ENCODE results near the gene FOXA1. TPM values are rescaled to one million over a fixed set of nuclear protein-coding genes. Genes with fewer than 3 reads are reported as not detected.

FOXA1 gene
- total RNA-seq, 4 donors from 2014 or later: 0.09 to 0.44 TPM; not detected in 2

- no peak for TF ChIP-seq CTCF (IDR thresholded peaks at IDR 0.05 in 4 of 5, conservative IDR thresholded peaks at IDR 0.05 in 1 of 5)
- no peak for TF ChIP-seq POLR2A (IDR thresholded peaks at IDR 0.05)
- Histone ChIP-seq H3K27ac (no peak overlapping the region), H3K4me1 (peaks cover 5 to 16% of the 10 kb centered on the region in 2 donors), H3K27me3 (peaks cover 92 to 98% (median 94%) of the 10 kb centered on the region in 3 donors), H3K9me3 (no peaks in the 10 kb centered on the region), H3K4me3 (no peak overlapping the region), H3K36me3 (no peaks in the 10 kb centered on the region)
- ATAC-seq (no peak), DNase-seq (no peak)
- in situ Hi-C loops (cut with MboI; ENCODE audit: low sequenced_read_pairs in 4 of 4) (loop anchor here in 2 of 4 donors (25.0 kb wide), 2 partner anchors 924 to 1074 kb away; partner anchors contain the start of genes NKX2-1 (in 1 of the 2) and PAX9 (in 1 of the 2)), intact Hi-C loops (cut with DNase I; ENCODE audit: low total_unique reads) (no loop called here)
Observed at GRCh38 chr14:37586797-37587130, 8.3 kb downstream of the FOXA1 start.

DNA sequence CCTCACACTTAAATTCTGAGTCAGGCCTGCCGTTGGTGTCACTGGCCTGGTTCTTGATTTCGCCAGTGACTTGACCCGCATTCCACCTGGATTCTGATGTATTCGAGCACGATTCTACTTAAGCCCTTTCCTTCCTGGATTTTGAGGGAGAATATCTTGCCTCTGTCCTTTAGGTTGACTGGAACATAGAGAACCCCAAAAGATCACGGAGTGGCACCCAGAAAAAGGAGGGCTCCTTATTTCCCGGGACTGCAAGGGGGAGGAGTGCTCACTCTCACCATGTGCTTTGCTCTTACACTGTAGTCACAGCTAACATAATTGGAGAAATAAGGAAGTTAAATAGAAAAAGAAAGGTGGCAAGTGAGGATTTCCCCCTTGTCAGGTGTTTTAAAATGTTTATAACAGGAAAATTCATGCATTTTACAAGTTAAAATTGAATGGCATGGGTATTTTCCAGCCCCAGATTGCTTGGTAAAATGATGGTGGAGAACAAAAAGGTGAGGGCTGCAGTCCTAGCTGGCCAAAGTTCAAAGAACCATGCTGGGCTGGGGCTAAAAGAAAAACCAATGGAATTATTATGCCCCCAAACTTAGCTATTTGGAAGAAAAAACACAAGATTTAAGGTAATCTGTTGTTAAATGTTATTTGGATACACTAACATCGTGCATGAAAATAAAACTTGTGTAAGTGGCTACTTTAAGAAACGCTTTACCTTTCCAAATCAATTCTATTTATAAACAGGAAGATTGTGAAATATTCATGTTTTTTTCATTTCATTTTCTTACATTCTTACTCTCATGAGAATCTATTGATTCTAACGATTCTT is 8.9 kb downstream of the FOXA1 start:
- in situ Hi-C loops (cut with MboI; ENCODE audit: low sequenced_read_pairs in 4 of 4) (loop anchor here in 2 of 4 donors (25.0 kb wide), 2 partner anchors 924 to 1074 kb away; partner anchors contain the start of genes NKX2-1 (in 1 of the 2) and PAX9 (in 1 of the 2)), intact Hi-C loops (cut with DNase I; ENCODE audit: low total_unique reads) (no loop called here)
- Histone ChIP-seq H3K9me3 (no peaks in the 10 kb centered on the region), H3K4me3 (no peak overlapping the region), H3K27ac (no peak overlapping the region), H3K36me3 (no peaks in the 10 kb centered on the region), H3K27me3 (peaks cover 86 to 98% (median 93%) of the 10 kb centered on the region in 3 donors), H3K4me1 (peaks cover 5 to 16% of the 10 kb centered on the region in 2 donors)
- DNase-seq (no peak), ATAC-seq (no peak)
- TF ChIP-seq POLR2A (IDR thresholded peaks at IDR 0.05) (no peak), CTCF (IDR thresholded peaks at IDR 0.05 in 4 of 5, conservative IDR thresholded peaks at IDR 0.05 in 1 of 5) (no peak)

GRCh38 chr14:37585101-37585511 is 9.9 kb downstream of the FOXA1 start:
- TF ChIP-seq POLR2A (IDR thresholded peaks at IDR 0.05): no peak
- no peak for TF ChIP-seq CTCF (IDR thresholded peaks at IDR 0.05 in 4 of 5, conservative IDR thresholded peaks at IDR 0.05 in 1 of 5)
- in situ Hi-C loops (cut with MboI; ENCODE audit: low sequenced_read_pairs in 4 of 4): loop anchor here in 2 of 4 donors (25.0 kb wide), 2 partner anchors 923 to 1073 kb away; partner anchors contain the start of genes NKX2-1 (in 1 of the 2) and PAX9 (in 1 of the 2)
- intact Hi-C loops (cut with DNase I; ENCODE audit: low total_unique reads): no loop called here
- ATAC-seq (no peak), DNase-seq (no peak)
- no peak overlapping the region for H3K27ac ChIP-seq
- no peak overlapping the region for H3K4me3 ChIP-seq
- H3K36me3 ChIP-seq: no peaks in the 10 kb centered on the region
- peaks cover 5 to 16% of the 10 kb centered on the region in 2 donors for H3K4me1 ChIP-seq
- H3K27me3 ChIP-seq: peaks cover 75 to 89% (median 82%) of the 10 kb centered on the region in 3 donors
- H3K9me3 ChIP-seq: no peaks in the 10 kb centered on the region

- intact Hi-C loops (cut with DNase I; ENCODE audit: low total_unique reads): no loop called here
- Histone ChIP-seq H3K4me3 (peak overlapping the region in 1 of 4 donors; percentile 13), H3K27ac (no peak overlapping the region), H3K4me1 (peaks cover 5 to 16% of the 10 kb centered on the region in 2 donors), H3K27me3 (peaks cover 69 to 88% (median 77%) of the 10 kb centered on the region in 3 donors), H3K9me3 (no peaks in the 10 kb centered on the region), H3K36me3 (no peaks in the 10 kb centered on the region)
- TF ChIP-seq CTCF (IDR thresholded peaks at IDR 0.05 in 4 of 5, conservative IDR thresholded peaks at IDR 0.05 in 1 of 5) (no peak), POLR2A (IDR thresholded peaks at IDR 0.05) (no peak)
- in situ Hi-C loops (cut with MboI; ENCODE audit: low sequenced_read_pairs in 4 of 4): loop anchor here in 2 of 4 donors (25.0 kb wide), 2 partner anchors 922 to 1072 kb away; partner anchors contain the start of genes NKX2-1 (in 1 of the 2) and PAX9 (in 1 of the 2)
- ATAC-seq (no peak), DNase-seq (no peak)
Observed at GRCh38 chr14:37584211-37585100, 10.6 kb downstream of the FOXA1 start.

All from gastrocnemius medialis (tissue), 4 donors.